ENCODE data around the gene GATB.

GATB gene

DNA sequence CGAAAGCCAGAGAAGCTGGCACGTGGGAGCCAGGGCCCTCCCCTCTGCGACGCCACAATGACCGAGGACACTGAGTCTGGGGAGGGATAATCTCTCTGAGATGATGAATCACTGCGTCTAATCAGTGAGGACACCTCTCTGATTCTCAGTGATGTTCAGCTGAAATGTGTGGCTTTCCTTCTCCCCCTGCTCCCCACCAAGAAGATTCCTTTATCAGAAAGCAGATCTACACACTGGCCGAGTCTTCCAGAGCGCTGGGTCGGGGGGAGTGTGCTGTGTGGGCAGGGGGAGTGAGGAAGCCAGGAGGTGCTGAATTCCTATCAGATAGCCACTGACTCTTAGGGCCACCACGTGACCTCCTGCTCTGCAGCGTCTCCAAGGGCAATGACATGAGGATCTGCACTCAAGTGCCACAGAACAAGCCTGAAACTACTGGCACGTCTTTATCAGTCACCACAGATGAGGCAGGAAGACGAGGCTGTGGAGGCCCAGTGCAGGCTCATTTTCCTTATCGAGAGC is 89.2 kb downstream of the GATB start:
- no peak for DNase-seq

DNA sequence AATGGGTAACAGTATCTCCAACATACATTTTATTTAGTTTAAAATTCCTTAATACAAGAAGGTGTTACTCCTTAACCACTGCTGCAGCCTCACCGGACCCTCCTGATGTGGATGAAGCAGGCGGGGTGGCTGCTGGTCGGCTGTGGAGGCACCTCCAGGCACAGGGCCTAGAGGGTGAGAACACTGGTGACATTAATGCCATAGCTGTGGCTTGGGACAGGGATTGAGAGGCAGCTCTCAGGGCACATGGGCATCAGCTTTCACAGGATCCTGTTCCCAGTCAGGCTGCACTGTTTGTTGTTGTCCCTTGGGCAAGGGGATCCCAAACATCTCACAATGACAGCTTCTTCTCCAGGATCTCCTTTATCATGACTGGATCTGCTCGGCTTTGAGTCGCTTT is 90.0 kb downstream of the GATB start:
- DNase-seq: no peak

DNA sequence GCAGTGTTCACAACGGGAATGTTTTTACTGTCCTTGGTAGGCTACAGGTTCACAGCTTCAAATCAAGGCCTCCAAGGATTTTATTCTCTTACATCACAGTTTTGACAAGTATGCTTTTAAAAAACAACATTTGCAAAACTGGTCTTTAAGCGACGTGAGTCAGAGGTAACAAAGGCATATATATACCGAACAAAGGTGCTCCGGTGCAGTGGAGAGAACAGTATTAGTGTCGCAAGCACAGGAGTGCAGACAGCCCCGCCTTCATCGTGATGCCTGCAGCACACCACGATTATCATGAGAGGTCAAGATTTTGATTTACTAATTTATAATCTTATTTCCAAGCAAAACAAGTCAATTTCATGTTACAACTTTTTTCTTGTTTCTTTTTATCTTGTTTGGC is 90.8 kb downstream of the GATB start:
- DNase-seq: no peak

DNA sequence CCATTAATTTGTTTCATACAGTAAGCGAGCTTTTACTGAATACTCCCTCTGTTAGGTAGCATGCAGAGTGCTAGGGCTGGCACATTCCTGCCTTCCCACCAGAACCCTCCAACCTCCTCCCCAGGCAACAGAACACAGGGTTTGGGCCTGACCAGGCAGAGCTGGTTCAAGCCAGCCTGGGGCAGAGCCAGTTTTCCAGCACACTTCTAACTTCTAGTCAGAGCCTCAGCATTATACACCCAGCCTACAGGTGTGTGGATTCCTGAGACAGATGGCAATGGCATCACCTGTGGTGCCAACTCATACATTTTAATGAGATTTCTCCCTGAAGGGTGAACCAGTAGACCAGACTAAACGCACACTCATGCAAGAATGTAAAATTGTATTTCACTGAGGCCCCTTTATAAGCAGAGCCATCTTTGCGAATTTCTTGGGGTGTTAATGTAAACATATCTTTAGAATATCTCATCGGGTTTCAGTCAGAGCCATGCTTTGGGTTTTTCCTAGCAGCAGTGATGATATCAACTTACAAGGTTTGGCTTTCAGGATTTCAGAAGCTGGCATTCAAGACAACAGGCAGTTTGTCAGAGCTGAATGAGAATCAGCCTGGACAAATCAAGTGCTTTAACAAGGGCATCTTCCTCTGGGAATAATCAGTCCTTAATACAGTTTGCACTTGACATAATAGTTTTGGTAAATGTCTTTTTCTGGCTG is 92.0 kb downstream of the GATB start:
- no peak for DNase-seq

DNA sequence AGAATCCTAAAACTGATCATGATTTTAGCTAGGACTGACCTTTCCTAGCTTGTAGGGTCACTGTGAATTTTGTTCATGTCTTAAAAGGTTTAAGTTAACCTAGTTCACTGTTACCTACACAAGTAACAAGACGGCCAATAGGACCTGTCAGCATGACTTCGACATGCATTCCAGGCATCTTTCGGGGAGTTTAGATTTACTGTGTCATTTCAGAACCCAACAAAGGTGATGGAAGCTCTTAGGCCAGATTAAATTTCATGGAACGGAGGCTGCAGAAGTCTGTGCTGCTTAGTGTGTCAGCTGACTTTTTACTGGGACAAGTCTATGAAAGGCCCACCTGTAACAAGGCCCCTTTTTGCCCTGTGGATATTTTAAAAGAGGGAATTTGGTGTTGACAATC is 93.1 kb downstream of the GATB start:
- no peak for DNase-seq

DNA sequence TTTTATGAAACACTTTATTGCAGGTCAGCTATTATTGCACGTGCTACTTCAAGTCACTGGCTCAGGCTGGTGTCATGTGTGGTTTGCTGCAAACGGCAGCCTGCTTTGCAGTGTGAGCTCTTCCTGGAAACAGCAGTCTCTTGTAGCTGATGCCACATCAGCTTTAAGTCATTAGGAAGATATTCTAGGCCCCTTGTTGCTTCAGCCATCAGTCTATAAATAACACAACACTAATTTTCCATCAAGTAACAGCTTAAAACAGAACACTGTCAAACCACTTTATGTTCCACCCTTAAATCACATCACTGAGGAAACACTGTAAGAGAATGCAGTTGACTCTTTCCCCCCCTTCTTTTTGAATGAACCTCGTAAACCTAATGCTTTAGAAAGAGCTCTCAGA is 93.8 kb downstream of the GATB start:
- DNase-seq: peak; percentile 35

DNA sequence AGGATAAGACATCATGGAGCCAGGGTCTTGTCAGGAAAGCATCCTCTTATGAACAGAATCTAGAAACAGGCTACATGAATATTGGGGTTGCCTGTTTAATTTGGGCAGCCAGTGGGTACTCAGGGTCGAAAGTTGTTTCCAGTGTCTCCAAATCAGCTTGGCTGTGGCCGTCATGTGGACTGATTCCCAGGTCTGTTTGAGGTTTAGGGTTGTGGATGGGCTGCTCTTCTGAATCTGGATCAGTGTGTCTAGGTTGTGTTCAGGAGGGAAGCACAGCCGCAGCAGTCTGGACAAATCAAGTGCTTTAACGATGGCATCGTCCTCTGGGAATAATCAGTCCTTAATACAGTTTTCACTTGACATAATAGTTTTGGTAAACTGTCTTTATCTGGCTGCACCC is 94.3 kb downstream of the GATB start:
- DNase-seq: no peak

DNA sequence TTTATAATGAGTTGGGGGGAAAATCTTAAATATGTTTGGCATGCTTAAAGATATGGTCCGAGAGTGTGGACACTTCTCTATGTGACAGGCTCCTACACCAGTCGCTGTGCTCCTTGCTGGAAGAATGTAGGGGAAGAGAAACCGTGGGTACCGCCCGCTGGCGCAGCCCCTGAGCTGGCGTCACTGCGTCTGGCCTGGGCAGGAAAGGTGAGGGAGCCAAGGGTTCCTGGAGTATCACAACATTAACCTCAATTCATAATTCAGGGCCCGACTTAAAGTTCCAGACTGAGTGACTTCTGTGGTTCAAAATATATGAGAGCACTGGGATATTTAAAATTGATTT is 95.1 kb downstream of the GATB start:
- DNase-seq: no peak

DNA sequence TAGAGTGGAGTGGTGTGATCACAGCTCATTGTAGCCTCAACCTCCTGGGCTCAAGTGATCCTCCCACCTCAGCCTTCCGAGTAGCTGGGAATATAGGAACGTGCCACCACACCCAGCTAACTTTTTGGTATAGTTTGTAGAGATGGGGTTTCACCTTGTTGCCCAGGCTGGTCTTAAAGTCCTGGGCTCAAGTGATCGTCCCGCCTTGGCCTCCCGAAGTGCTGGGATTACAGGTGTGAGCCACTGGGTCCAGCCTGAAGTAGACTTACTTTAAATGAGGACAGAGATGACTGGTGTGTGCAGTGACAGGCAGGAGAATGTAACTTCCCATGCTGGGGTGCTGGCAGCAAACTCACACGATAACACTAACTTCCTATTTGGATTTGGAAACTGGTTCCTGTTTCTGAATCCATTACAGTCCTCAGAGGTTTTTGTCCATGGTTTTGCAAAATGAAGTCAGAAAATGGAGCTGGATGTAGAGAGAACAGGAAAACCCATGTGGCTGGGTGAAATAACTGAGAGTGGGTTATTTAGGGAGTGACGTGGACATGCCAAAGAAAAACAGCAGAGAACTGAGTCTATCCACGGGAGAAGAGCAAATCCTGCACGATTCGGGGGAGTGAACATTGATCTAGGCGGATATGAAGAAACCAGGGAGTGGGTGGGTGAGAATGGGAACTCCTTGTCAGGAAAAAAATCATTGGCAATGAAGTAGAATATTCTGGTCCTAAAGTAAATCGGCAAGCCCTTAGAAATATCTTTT is 95.6 kb downstream of the GATB start:
- no peak for DNase-seq

DNA sequence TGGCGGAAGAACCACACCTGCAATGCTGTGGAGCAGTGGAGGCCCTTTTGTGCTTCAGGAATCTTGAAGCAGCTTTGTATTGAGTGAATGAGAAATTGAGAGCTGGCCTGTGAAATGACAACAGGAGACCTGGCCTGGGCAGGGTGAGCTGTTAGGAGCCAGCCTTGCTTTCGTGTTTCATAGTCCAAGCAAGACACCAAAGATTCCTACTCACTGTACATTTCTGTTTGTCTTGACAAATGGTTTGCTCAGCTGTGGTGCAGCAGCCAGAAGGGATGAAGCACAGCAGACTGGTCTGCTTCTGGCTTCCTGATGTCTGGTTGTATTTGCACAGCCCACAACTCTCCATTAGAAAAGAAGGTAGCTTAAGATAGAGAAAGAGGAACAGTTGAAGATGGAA is 96.5 kb downstream of the GATB start:
- no peak for DNase-seq

DNA sequence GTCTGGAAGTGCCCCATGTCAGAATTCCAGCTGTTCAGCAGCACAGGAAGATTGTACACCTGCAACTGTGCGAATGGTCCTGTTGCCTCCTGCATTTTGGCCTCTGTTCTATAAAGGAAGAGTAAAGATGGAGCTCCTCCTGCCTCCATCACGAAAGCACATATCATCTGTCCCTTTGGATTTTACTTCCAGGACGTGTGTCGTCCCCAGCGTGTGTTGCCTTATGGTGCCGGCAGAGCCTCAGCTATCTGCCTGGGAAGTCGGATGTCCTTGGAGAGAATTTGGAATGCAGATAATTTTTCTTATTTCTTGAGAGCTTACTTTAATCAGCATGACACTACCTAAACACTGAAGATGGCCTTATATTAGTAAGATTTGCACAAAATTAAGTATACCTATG is 97.7 kb downstream of the GATB start:
- DNase-seq: no peak

DNA sequence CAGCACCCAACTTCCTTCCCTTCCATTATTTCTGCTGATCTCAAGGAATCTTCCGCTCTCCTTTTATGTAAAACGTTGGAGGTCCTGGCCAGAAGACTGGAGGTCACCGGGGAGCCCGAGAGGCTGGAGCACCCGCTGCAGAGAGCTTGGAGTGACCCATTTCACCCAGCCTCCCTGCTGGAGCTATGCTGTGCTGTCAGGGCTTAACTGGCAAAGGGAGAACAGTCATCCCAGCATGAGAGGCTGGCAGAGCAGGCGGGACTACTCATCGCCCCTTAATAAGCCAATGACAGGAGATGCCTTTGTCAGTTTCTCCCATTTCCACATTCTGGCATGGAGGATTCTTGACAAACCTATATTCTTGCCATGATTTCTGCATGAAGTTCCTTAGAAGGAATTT is 98.9 kb downstream of the GATB start:
- DNase-seq: no peak

DNA sequence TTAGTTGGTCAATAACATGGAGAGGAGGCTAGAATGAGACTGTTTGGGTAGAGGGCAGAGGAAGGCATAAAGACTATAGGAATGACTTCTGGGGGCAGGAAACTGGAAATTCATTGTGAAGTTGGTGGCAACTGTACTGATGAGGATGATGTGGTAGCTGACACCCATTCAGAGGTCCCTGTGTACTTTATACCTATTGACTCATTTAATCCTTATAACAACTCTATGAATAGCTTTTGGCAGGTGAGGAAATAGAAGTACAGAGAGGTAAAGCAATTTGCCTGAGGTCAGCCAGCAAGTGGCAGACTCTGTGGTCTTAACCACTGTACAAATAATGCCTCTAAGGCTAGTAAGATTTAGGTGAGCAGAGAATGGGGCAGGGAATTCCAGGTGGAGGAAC is 100.1 kb downstream of the GATB start:
- DNase-seq: no peak

DNA sequence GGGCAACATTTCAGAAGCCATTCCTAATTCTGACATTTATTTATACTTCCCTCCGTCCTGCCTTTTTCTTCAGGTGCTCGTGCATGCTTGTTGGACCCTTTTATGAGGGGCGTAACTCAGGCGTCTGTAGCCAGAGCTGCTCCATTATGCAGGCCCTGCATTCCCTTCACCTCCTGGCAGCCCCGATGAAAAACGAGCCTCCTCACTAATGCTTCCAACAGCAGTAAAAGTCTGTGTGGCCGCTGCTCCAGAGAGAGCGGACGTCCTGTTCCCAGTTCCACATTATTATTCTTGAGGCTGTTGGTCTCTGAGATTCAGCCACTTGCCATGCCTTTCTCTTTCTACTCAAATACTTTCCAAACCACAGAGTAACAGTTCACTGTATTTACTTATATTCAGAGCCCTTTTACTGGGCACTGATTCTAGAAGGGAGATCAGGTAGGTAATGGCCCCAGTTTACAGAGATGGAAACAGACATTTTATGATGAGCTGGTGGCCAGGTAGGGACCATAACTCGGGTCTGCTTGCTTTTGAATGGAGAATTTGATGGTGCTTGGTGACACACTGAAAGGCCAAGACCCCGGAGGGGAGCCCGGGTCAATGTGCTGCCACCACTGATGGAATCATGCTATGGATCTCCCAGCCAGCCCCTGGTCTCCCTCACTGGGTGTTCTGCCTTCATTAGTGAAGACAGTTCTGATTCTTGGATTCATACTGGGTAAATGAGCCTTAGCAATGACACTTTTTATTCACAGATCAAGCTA is 101.0 kb downstream of the GATB start:
- DNase-seq: peak; percentile 26

DNA sequence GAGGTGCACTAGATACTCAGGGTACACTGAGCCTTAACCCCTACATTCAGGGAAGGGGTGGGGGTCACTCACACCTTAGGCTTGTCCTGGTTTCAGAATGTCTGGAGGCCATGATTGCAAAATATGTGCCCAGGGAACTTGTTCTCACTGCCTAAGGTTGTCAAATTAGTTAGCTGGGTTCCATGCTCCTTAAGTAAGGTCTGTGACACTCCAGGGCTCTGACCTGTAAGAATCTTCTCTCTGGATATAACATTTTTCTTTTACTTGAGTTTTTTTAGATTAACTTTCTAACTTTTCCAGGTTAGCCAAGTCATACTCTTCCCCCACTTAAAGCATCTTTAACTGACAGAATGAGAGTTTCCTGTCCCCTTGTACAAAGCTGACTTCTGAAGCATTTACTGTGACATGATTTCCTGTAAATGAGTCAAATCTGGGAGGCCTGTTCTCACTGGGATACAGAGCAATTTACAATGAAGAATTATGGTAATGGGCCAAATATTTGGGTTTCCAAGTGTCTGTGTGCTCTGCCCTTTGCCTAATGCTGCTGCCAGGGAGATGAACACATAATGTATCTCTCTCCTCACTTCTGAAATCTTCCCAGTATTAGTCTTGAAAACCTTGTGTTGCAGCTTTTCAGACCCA is 101.7 kb downstream of the GATB start:
- peak; percentile 78 for DNase-seq

DNA sequence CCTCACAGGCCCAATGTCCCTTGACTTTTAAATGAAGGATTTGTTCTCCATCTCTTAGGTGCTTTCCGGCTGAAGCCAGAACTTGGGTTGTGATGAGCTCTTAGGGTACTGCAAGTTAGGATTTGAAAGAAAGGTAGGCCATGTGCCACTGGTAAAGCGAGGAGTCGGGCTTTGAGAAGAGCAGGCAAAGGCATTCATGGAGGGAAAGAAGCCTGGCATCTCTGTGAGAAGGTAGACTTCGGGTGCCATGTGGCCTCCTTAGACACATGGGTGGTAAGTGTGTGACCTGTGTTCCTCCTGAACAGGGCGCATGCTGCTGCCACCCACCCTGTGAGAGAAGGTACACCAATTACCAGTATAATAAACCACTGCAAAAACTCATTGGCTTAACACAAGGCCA is 102.9 kb downstream of the GATB start:
- DNase-seq: no peak

DNA sequence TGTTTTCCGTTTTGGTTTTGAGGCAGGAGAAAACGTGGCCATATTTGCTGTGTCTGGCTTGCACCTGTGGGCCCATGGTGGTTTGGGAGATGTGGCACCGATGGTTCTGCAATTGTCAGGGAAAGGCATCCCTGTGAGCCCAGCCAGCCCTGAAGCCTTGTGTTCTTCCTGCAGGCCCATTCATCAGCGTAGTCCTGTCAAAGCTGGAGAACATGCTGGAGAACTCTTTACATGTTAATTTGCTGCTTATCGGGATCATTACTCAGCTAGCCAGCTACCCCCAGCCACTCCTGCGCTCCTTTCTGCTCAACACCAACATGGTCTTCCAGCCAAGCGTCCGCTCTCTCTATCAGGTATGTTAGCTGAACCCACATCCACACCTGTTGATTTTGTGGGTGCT is 104.7 kb downstream of the GATB start:
- DNase-seq: no peak

DNA sequence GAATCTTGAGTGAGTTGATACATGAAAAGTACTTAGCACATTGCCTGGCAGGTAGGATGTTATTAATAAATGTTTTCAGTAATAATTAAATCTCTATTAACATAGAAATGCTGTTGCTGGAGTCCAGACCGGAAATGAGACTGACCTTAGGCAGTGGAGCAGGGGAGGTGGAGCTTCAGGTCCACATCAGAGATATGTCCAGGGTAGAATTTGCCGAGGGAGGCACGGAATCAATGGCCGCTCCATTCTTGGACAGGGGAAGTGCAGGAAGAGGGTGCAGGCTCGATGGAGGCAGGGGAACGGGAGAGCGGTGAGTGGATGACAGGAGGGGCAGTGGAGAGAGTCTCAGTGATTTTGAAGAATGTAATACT is 107.3 kb downstream of the GATB start:
- DNase-seq: peak; percentile 28

DNA sequence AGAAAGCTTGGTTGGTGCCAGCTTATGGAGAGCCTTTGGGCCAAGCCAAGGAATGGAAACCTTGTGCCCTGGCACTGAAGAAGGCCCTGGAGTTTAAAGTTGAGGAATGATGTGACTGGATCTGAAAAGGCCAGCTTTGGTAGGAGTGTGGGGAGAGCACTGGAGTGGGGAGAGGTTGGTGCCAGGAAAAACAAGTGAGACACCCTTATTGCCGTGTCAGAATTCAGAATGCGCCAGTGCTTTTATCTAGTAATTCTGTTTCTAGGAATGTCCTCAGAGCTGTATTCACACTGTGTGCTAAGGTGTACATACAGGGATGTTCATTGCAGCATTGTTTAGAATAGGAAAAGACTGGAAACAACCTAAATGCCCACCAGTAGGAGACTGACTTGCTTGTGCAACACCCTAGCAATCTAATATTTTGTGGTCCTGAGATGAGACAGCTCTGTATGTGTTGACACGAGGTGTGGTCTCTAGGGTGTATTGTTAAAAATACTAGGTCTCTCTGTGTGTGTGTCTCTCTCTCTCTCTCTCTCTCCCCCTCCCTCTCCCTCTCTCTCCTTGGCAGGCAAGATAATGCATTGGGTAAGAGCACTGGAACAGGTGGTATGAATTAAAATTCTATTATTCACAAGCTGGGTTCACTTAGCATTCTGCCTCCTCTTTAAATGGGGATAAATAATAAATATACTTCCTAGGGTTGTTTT is 107.8 kb downstream of the GATB start:
- peak; percentile 86 for DNase-seq

DNA sequence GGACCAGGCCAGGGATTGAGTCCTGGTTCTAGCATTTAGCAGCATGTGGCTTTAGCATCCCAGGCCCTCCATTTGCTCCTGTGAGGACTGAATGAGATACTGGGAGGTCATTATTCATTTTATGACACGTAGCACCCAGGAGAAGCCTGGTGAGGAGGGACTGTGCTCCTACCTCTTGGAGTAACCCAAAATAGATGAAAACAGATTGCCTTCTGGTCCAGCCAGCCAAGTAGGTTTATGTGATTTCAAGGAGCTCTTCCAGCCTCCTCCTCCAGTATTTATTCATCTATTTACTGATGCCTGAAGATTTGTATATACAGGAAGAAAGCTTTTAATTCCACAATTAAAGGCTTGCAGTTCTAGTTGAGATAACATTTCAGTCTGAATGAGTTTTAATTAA is 109.3 kb downstream of the GATB start:
- no peak for DNase-seq

DNA sequence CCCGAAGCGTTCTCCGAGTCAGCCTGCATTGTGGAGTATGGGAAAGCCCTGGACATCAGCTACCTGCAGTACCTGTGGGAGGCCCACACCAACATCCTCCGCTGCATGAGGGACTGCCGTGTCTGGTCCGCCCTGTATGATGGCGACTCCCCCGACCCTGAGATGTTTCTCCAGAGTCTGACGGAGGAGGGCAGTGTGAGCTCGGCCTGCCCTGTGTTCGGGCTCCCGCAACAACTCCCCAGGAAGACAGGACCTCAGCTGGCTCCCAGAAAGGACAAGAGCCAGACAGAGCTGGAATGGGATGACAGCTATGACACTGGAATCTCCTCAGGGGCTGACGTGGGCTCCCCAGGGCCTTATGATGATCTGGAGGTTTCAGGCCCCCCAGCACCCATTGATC is 111.3 kb downstream of the GATB start:
- no peak for DNase-seq

DNA sequence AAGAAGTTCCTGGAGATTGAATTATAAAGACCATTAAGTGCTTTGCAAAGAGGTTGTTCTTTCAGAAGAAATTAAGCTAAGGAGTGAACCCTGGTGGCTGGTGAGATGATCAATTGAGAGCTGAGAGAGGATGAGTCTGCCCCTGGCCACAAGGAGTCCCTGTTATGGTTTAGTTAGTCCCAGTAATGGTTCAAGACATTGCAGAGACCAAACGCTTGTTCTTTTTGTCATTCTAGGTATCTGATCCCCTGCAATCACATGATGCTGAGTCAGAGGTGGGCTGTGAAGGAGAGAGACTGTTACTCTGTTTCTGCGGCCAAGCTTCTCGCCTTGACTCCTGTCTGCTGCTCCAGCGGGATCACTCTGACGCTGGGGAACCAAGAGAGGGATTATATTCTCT is 114.5 kb downstream of the GATB start:
- no peak for DNase-seq

DNA sequence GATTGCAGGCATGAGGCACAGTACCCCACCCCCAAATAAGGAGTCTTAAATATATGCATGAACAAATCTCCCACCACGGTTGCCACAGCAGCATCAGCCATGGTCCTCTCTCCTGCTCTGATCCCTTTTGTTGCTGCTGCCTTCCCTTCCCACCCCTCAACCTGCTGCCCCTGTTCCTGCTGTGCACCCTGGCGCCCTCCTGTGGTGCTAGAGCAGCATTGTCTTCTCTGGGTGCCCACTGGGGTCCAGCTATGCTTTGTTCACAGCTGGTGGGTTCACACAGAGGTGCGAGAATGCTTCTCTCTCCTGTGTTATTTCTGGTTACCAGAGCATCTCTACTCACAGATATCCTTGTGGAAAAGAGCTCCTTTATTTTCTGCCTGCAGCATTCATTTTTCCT is 116.2 kb downstream of the GATB start:
- DNase-seq: no peak

Data from fibroblast of upper back skin (primary cell).